ENCODE measurements around the gene PYGO2. TPM values are rescaled to one million over a fixed set of nuclear protein-coding genes. Genes with fewer than 3 reads are reported as not detected.

Gene PYGO2
- total RNA-seq, 1 donor, result 25.6 TPM

- no peak for DNase-seq (ENCODE audit: low read depth in 2 of 3, low spot score in 2 of 3)
Observed at GRCh38 chr1:154966111-154966510, 4.5 kb upstream of the PYGO2 start.

- no peak for DNase-seq (ENCODE audit: low read depth in 2 of 3, low spot score in 2 of 3)
Observed at GRCh38 chr1:154964359-154964758, 2.8 kb upstream of the PYGO2 start.

GRCh38 chr1:154963643-154964042, 2.1 kb upstream of the PYGO2 start:
- DNase-seq (ENCODE audit: low read depth in 2 of 3, low spot score in 2 of 3), result no peak

GRCh38 chr1:154962795-154963330, 1.3 kb upstream of the PYGO2 start:
- DNase-seq (ENCODE audit: low read depth in 2 of 3, low spot score in 2 of 3), result no peak

- DNase-seq (ENCODE audit: low read depth in 2 of 3, low spot score in 2 of 3), result peak in 1 of 3 donors; percentile 52
Observed at GRCh38 chr1:154962156-154962749, 671 bp upstream of the PYGO2 start.

GRCh38 chr1:154960446-154961136, 991 bp downstream of the PYGO2 start:
- no peak for DNase-seq (ENCODE audit: low read depth in 2 of 3, low spot score in 2 of 3)

GRCh38 chr1:154959426-154959780, 2.2 kb downstream of the PYGO2 start:
- no peak for DNase-seq (ENCODE audit: low read depth in 2 of 3, low spot score in 2 of 3)

- no peak for DNase-seq (ENCODE audit: low read depth in 2 of 3, low spot score in 2 of 3)
Observed at GRCh38 chr1:154958681-154959425, 2.7 kb downstream of the PYGO2 start.

- no peak for DNase-seq (ENCODE audit: low read depth in 2 of 3, low spot score in 2 of 3)
Observed at GRCh38 chr1:154958036-154958435, 3.5 kb downstream of the PYGO2 start.

- DNase-seq (ENCODE audit: low read depth in 2 of 3, low spot score in 2 of 3), result no peak
Observed at GRCh38 chr1:154957091-154957657, 4.4 kb downstream of the PYGO2 start.

- no peak for DNase-seq (ENCODE audit: low read depth in 2 of 3, low spot score in 2 of 3)
Observed at GRCh38 chr1:154956544-154956941, 5.0 kb downstream of the PYGO2 start.

GRCh38 chr1:154955718-154956543, 5.7 kb downstream of the PYGO2 start, which contains the start of gene PBXIP1:
Gene PBXIP1 (minus strand): TSS chr1:154956099. CDS start chr1:154953721, 2,378 bp downstream.
- peak; percentile 72 to 97 (median 89) for DNase-seq (ENCODE audit: low read depth in 2 of 3, low spot score in 2 of 3)

- peak; percentile 92 to 98 (median 94) for DNase-seq (ENCODE audit: low read depth in 2 of 3, low spot score in 2 of 3)
Observed at GRCh38 chr1:154955039-154955717, 6.4 kb downstream of the PYGO2 start.

- DNase-seq (ENCODE audit: low read depth in 2 of 3, low spot score in 2 of 3), result no peak
Observed at GRCh38 chr1:154954541-154954940, 7.0 kb downstream of the PYGO2 start.

- no peak for DNase-seq (ENCODE audit: low read depth in 2 of 3, low spot score in 2 of 3)
Observed at GRCh38 chr1:154953611-154954038, 8.0 kb downstream of the PYGO2 start.

GRCh38 chr1:154952664-154953063, 8.9 kb downstream of the PYGO2 start:
- no peak for DNase-seq (ENCODE audit: low read depth in 2 of 3, low spot score in 2 of 3)

- peak in 2 of 3 donors; percentile 36 to 55 for DNase-seq (ENCODE audit: low read depth in 2 of 3, low spot score in 2 of 3)
Observed at GRCh38 chr1:154951901-154952657, 9.5 kb downstream of the PYGO2 start.

- no peak for DNase-seq (ENCODE audit: low read depth in 2 of 3, low spot score in 2 of 3)
Observed at GRCh38 chr1:154948079-154948478, 13.5 kb downstream of the PYGO2 start.

Measured in hematopoietic multipotent progenitor cell (in vitro differentiated cells).